Stomach (tissue), 9 donors: ENCODE results near the gene CALM3. TPM values are rescaled to one million over a fixed set of nuclear protein-coding genes. Genes with fewer than 3 reads are reported as not detected.

Experiments
- DNase-seq, 2 donors: peaks; one replicate each; pipeline versions ENCODE4 v3.0.0 to v3.0.0-alpha.2; 2013 to 2019
- H3K27ac ChIP-seq, 5 donors: fragments of 200-600 bp in 4 of 5; sonication (generic) in 4 of 5; one replicate each; pipeline ENCODE4 v1.5.1; 2013 to 2019; ENCODE audit warnings: mild to moderate bottlenecking in 1 of 5, moderate library complexity in 1 of 5
- H3K27me3 ChIP-seq, 3 donors: fragments of 200-600 bp; sonication (generic); one replicate each; pipeline ENCODE4 v1.5.1; 2017 to 2019; ENCODE audit warnings: mixed run types in 1 of 3
- H3K36me3 ChIP-seq, 4 donors: fragments of 200-600 bp; sonication (generic); 1 replicate in 3 of 4; 2 replicates in 1 of 4; pipeline ENCODE4 v1.5.1; 2016 to 2019
- H3K4me1 ChIP-seq, 4 donors: fragments of 200-600 bp; sonication (generic); one replicate each; pipeline ENCODE4 v1.5.1; 2016 to 2019
- H3K4me3 ChIP-seq, 4 donors: fragments of 200-600 bp; sonication (generic) in 3 of 4; one replicate each; pipeline ENCODE4 v1.5.1; 2016 to 2019; ENCODE audit warnings: mild to moderate bottlenecking in 1 of 4
- H3K9me3 ChIP-seq, 4 donors: fragments of 200-600 bp; sonication (generic); one replicate each; pipeline ENCODE4 v1.5.1; 2016 to 2019
- CTCF ChIP-seq, 7 experiments: fragments of 450-650 bp in 4 of 7; fragments of 200-600 bp in 3 of 7; sonication (generic) in 3 of 7; IDR thresholded peaks; one replicate each; pipeline ENCODE4 v1.5.1; 2016 to 2019; ENCODE audit warnings: antibody characterized with exemption in 7 of 7, control low read depth in 2 of 7, mild to moderate bottlenecking in 1 of 7
- EP300 ChIP-seq: sonication (generic); formaldehyde crosslinking; IDR thresholded peaks from one replicate; pipeline ENCODE4 v1.6.1; 2017; ENCODE audit warnings: antibody characterized with exemption
- POLR2A ChIP-seq, 4 donors: fragments of 450-650 bp; IDR thresholded peaks; one replicate each; pipeline ENCODE4 v1.6.1; 2016; ENCODE audit warnings: antibody characterized with exemption in 4 of 4, control low read depth in 2 of 4, mild to moderate bottlenecking in 1 of 4, moderate library complexity in 1 of 4
- POLR2AphosphoS5 ChIP-seq, 3 donors: sonication (generic); formaldehyde crosslinking; IDR thresholded peaks; one replicate each; pipeline ENCODE4 v1.6.1; 2016; ENCODE audit warnings: antibody characterized with exemption in 3 of 3
- WGBS, 5 donors: extraction: QIAGEN DNeasy Blood & Tissue Kit in 3 of 5; methylation state at CpG; one replicate each; pipeline versions ENCODE4 v1.1.5 to v1.1.7; 2013 to 2018; 5-methylcytosine and 5-hydroxymethylcytosine counted together
- intact Hi-C: fragments of 100-400 bp; cut with DNase I; formaldehyde crosslinking; loops from one replicate; pipeline ENCODE4 v1.15.1; 2023; ENCODE audit warnings: low total_unique reads
- polyA plus RNA-seq, 3 donors: library from polyadenylated mRNA; stranded (reverse); fragments of 200-250 nt; gene quantifications; one replicate each; pipeline ENCODE4 v1.2.3, GENCODE V29; 2013
- total RNA-seq, 5 donors: library from RNA; depleted of rRNA; stranded (reverse); fragments of >200 nt; gene quantifications; one replicate each; pipeline versions ENCODE4 v1.1.0 to v1.2.3, GENCODE V29; 2014 to 2016
- donor health status: healthy with polysubstance abuse.
- donor health status: Bipolar disorder and iron deficiency.
- donor health status: healthy.

The CALM3 gene
- total and polyA plus RNA-seq, 8 donors = 84.2 to 203 (median 112) TPM

GRCh38 chr19:46654621-46655152, 53.6 kb downstream of the CALM3 start:
- Histone ChIP-seq H3K4me1 (peaks cover 7 to 41% (median 25%) of the 10 kb centered on the region in 4 donors), H3K27ac (peak overlapping the region in 4 of 5 donors; percentile 60 to 76 (median 72)), H3K9me3 (no peaks in the 10 kb centered on the region), H3K4me3 (no peak overlapping the region), H3K36me3 (peaks cover 0 to 10% (median 0%) of the 10 kb centered on the region in 4 donors), H3K27me3 (peaks cover 0 to 70% (median 27%) of the 10 kb centered on the region in 3 donors)
- WGBS, 5 donors = 24 to 33% (median 30%) methylated on average over 13 to 16 of the region's 16 CpGs
- peak in 1 of 2 donors; percentile 84 for DNase-seq
- no peak for TF ChIP-seq CTCF (IDR thresholded peaks at IDR 0.05)
- no peak for TF ChIP-seq POLR2A (IDR thresholded peaks at IDR 0.05)
- no peak for TF ChIP-seq POLR2AphosphoS5 (IDR thresholded peaks at IDR 0.05)
- no peak for TF ChIP-seq EP300
- intact Hi-C loops = no loop called here

GRCh38 chr19:46656541-46656940, 55.4 kb downstream of the CALM3 start:
- DNase-seq = no peak
- Histone ChIP-seq H3K4me3 (no peak overlapping the region), H3K9me3 (no peaks in the 10 kb centered on the region), H3K4me1 (peaks cover 22 to 56% (median 37%) of the 10 kb centered on the region in 4 donors), H3K27ac (peak overlapping the region in 1 of 5 donors; percentile 43), H3K36me3 (peaks cover 0 to 7% (median 0%) of the 10 kb centered on the region in 4 donors), H3K27me3 (peaks cover 0 to 62% (median 27%) of the 10 kb centered on the region in 3 donors)
- TF ChIP-seq CTCF (IDR thresholded peaks at IDR 0.05) (no peak), POLR2A (IDR thresholded peaks at IDR 0.05) (no peak)
- intact Hi-C loops = no loop called here
- WGBS, 5 donors = 87 to 95% (median 92%) methylated on average over 5 of the region's 5 CpGs

GRCh38 chr19:46659151-46660007, 58.2 kb downstream of the CALM3 start:
- H3K4me1 ChIP-seq = peaks cover 27 to 48% (median 38%) of the 10 kb centered on the region in 4 donors
- H3K27me3 ChIP-seq = peaks cover 0 to 37% (median 23%) of the 10 kb centered on the region in 3 donors
- 1 to 4% (median 3%) methylated on average over 24 to 28 of the region's 28 CpGs for WGBS, 5 donors
- peak in 1 of 2 donors; percentile 80 for DNase-seq
- H3K36me3 ChIP-seq = no peaks in the 10 kb centered on the region
- intact Hi-C loops = loop anchor here (5.0 kb wide), 1 partner anchor 47 kb away; no protein-coding TSS in a partner anchor
- H3K27ac ChIP-seq = peak overlapping the region; percentile 16 to 90 (median 77)
- TF ChIP-seq EP300 (no peak), POLR2AphosphoS5 (IDR thresholded peaks at IDR 0.05) (no peak), CTCF (IDR thresholded peaks at IDR 0.05) (no peak), POLR2A (IDR thresholded peaks at IDR 0.05) (no peak)
- no peaks in the 10 kb centered on the region for H3K9me3 ChIP-seq
- H3K4me3 ChIP-seq = peak overlapping the region; percentile 57 to 70 (median 64)

GRCh38 chr19:46660008-46660517, 58.9 kb downstream of the CALM3 start:
- intact Hi-C loops = loop anchor here (5.0 kb wide), 1 partner anchor 48 kb away; no protein-coding TSS in a partner anchor
- H3K36me3 ChIP-seq = no peaks in the 10 kb centered on the region
- peak overlapping the region; percentile 57 to 70 (median 64) for H3K4me3 ChIP-seq
- peaks cover 27 to 42% (median 36%) of the 10 kb centered on the region in 4 donors for H3K4me1 ChIP-seq
- TF ChIP-seq POLR2A (IDR thresholded peaks at IDR 0.05) (no peak), CTCF (IDR thresholded peaks at IDR 0.05) (no peak), POLR2AphosphoS5 (IDR thresholded peaks at IDR 0.05) (no peak), EP300 (no peak)
- peaks cover 0 to 32% (median 23%) of the 10 kb centered on the region in 3 donors for H3K27me3 ChIP-seq
- peak overlapping the region; percentile 53 to 90 (median 77) for H3K27ac ChIP-seq
- H3K9me3 ChIP-seq = no peaks in the 10 kb centered on the region
- DNase-seq = peak in 1 of 2 donors; percentile 85
- WGBS, 5 donors = 2 to 5% (median 4%) methylated on average over 11 to 14 of the region's 14 CpGs
